Measurements from ENCODE around the gene TRMT6.

GRCh38 chr20:5971203-5971602 is 20.9 kb upstream of the TRMT6 start:
- no peak for TF ChIP-seq CTCF (optimal IDR thresholded peaks at IDR 0.05 in 1 of 3, IDR thresholded peaks at IDR 0.05 in 1 of 3, conservative IDR thresholded peaks at IDR 0.05 in 1 of 3; ENCODE audit: extremely low read depth in 1 of 3, insufficient read depth in 2 of 3, low read length in 3 of 3)
- TF ChIP-seq EZH2 (IDR thresholded peaks at IDR 0.05; ENCODE audit: low read length), result no peak

Measured in keratinocyte (primary cell).